Measurements from ENCODE around the gene TIGD6.

The TIGD6 gene

DNA sequence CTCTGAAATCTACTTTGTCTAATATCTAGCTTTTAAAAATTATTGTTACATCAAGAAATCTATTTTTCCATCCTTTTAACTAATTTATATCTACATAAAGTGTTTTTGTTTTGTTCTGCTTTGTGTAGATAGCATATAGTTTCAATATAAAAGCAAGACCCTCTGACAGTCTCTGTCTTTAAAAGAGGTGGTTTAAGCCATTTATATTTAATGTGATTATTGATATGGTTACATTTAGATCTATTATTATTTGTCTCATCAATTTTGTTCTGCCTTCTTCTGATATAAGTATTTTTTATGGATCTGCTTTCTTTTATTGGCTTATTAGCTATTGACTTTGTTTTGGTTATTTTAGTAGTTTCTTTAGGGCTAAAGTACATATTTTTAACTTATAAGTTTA, 16.1 kb upstream of the TIGD6 start:
- DNase-seq (ENCODE audit: low read depth), result no peak

DNA sequence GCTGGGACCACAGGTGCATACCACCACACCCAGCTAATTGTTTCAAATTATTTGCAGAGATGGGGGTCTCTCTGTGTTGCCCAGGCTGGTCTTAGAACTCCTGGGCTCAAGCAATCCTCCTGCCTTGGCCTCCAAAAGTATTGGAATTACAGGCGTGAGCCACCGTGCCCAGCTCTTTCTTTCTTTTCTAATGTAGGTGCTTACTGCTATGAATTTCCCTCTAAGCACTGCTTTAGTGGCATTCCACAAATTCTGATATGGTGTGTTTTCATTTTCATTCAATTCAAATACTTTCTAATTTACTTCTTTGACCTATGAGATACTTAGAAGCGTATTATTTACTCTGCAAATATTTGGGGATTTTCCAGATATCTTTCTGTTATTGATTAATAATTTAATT, 15.0 kb upstream of the TIGD6 start:
- no peak for DNase-seq (ENCODE audit: low read depth)

DNA sequence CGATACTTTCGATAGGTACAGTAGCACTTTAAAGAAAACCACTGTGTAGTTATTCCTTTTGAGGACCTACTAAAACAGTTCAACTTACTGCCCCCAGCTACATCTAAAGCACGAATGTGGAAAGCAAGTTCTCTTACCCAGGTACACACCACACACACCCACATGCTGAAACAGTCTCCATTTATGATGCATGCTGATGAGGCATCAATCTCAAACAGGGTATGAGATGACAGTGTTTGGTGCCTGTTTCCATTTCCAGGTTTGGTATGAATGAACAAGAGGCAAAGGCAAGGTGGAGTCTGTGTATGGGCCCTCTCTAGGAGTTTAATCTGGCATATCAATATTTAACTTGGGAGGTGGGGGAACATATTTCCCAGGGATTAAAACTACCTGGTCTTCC, 14.0 kb upstream of the TIGD6 start:
- no peak for DNase-seq (ENCODE audit: low read depth)

DNA sequence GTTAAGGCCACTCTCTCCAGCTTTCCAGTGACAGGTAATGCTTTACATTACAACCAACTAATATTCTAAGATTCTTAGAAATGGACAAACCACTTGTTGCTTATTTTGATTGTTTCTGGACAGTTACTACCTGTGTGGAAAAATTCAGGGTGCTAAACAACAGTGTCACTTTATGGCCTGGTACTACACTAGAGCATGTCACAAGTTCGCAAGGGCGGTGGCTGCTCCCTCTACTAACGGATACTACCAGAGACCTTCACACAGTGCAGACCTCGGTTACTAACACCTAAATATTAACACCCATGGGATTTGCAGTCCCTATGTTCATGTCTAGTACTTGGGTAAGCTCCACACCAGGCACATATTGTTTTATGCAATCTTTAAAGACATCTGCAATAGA, 13.5 kb upstream of the TIGD6 start:
- no peak for DNase-seq (ENCODE audit: low read depth)

DNA sequence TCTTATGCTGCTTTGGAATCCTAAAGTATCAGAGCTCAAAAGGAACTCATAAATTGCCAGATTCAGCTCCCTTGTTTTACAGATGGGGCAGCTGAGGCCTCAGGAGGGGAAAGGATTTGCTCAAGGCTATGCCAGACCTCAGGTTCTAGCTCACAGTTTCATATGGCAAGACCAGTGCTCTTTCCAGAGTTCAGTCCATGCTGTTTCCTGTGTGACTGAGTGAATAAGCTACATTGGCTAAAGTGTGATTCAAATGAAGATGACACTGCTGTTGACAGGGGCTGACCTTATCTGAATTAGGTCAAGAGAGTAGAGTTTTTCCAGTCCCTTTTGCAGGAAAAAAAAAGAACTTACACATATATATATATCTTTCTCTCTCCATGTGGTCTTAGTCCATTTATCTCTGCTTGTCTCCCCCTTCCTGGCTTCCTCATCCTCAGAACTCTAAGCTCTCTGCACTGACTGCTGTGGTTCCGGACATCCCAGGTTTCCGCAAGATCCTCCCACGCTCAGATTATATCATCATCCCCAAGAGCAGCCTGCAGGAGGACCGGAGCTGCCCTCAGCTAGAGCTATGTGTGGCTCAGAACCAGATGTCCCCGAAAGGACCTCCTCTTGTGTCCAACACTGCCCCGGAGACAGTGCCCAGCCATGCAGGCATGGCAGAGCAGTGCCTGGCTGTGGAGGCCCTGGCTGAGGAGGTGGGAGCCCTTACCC, 9.4 kb upstream of the TIGD6 start:
- DNase-seq (ENCODE audit: low read depth), result no peak

DNA sequence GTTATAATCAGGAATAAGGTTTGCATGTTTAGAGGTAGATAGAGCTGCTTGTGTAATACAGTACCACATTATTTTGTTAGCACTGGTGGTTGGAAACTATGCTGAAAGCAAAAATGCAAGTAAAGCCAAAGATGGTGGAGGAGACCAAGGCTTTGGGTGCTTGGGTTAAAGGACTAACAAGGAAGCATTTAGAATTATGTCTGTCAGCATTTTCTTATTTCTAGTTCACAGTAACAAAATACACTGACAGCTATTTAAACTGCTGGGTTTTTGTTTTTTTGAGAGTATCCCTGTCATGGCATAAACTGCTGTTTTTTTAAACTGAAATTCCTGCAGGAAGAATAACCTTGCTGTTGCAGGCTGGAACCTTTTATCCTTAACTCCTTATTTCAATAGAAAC, 6.6 kb upstream of the TIGD6 start:
- no peak for DNase-seq (ENCODE audit: low read depth)

DNA sequence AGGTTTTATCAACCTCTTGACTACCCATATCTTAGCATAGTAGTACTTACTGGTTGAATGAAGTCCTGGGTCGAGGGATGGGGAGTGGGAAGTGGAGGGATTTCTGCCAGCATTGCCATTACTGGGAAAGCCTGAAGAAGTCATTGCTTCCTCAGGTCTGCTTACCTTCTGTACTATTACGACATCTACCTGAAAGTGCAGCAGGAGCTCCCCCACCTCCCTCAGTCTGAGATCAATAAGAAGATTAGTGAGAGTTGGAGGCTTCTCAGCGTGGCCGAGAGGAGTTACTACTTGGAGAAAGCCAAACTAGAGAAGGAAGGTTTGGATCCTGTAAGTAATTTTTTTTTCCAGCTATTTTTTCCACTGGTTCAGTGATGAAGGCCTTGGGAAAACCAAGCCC, 5.9 kb upstream of the TIGD6 start:
- no peak for DNase-seq (ENCODE audit: low read depth)

DNA sequence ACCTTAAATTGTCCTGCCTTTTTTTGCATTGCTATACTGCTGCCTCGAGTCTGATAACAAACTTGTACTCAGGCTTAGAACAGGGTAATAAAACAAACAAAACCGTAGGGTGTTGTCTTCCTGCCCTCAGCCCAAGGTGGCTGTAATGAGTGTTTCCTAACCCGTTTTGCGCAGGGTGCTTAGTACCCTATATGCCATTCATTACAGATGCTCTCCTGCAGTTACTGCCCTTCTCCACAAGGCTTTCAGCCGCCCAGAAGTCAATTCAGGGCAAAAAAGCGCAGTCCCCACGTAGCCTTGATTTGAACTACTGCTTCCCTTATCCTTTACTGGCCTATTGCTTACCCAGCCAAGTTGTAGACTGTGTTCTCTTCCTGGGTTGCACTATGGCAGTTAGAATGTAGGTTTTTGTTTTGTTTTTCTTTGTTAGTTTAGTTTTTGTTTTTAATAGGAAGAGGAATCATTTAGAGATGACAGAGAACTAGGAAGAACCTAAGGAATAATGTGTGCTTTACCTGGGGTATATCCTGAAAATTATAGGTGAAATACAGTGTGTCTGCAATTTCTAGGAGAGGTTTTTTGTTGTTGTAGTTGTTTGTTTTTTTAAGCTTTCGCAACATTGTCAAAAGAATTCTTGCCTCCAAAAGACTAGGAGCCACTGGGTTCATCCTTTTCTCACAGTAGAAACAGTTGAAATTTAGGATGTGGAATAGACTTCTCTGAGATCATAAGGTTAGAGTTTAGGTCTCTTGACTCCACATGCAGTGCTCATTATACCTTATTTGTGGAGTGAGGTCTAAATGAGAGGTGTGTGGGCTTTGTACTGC, 1.4 kb upstream of the TIGD6 start:
- DNase-seq (ENCODE audit: low read depth), result peak; percentile 32

DNA sequence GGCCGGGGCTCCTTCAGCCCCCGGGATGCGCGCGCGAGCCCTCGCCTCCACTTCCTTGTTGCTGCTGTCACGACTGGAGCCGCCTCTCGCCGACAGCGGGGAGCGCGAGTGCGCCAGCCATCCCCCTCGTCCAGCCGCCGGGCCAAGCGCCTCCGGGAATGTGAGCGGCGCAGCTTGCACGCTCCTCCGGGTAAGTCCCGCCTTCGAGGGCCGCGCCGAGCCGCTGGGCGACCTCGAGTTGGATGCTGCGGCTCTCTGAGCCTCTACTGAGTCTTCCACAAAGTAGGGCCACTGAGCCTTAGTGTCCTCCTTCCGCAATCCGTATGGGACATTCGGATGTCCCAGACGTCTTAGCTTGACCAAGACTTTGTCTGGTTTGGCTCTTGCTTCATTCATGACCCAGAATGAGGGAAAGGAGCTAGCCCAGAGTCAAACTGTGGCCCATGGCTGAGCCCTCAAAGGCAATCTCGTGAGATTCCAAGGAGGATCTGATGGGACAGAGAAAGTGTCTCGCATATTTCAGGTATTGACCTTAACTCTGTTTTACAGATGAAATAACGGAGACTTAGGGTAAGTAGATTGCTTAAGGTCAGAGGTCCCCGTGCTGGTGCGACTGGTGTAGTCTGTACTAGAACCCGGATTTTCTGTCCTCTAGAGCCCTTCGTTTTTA, 671 bp upstream of the TIGD6 start:
- DNase-seq (ENCODE audit: low read depth), result peak; percentile 9

DNA sequence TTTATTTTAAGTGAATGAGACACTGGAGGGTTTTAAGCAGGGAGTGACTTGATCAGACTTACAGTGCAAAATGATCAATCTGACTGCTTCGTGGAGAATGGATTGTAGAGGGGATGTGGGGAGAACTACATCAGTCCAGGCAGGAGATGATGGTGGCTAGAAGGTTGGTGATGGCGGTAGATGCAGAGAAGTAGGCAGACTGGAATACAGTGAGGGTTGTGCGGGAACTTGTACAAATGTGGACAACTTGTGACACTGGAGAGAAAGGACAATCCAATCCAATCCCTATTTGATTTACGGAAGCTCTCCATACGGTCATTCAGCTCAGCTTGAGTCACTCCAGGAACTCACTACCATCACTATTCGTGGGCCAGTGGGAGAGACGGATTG, 593 bp downstream of the TIGD6 start:
- no peak for DNase-seq (ENCODE audit: low read depth)

DNA sequence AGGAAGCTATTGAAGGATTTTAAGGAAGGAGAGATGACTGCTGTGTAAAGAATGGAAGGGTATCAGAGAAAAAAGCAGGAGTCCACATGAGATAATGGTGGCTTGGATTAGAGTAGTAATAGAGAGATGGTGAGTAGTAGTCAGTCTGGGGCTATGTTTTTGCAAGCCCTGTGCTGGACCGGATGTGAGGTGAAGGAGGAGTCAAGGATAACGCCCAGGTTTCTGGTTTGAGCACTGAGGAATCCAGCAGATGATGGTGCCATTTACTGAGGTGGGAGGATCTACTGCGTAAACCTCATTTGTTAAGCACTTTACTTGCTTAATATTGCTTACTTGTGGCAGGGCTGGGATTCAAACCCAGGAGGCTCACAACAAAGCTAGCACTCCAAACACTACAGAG, 1.1 kb downstream of the TIGD6 start:
- DNase-seq (ENCODE audit: low read depth), result no peak

DNA sequence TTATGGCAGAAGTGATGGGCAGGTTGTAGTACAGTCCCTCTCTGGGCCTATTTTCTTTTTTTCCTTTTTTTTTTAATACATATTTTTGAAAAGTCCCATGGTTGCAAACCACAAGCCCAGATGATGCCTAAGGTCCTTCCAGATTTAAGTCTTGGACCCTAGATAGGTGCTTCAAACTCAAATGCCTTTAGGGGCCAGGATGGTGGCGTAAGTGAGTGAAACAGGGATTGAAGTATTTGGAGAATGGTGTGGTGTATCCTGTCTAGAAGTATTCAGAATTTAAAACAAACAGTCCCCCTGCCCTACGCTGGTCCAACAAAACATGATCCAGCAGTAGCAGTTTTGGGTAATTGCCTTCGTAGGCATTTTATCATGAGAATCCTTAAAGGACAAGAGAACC, 2.2 kb downstream of the TIGD6 start:
- no peak for DNase-seq (ENCODE audit: low read depth)

DNA sequence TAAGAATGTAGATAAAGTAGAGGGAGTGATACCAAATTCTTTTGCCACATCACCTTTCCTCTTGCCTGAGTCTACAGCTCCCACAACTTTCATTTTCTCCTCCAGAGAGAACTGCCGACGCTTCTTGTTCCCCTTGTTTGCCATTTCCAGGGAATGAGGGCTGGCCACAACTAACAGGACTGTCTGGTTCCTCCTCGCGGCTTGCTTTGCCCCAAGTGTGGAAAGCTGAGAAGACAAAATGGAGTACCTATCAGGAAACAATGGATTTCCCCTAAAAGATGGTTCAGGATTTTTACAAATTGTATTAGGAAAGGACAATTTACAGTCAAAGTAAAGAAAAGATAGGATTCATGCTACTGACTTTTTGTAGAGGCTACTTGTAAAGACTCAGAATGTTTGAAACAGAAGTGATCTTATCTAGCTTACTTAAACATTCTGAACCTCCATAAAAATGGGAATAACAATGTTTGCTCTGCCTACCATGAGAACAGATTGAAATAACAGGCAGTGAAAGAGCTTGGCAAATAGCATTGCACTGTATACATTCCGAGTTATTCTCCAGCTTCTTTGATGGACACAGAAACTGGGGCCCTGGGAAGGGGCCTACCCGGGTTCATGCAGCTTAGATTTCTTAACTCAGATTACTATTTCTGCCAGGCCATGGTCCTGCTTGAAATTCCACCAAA, 4.1 kb downstream of the TIGD6 start:
- DNase-seq (ENCODE audit: low read depth), result no peak

DNA sequence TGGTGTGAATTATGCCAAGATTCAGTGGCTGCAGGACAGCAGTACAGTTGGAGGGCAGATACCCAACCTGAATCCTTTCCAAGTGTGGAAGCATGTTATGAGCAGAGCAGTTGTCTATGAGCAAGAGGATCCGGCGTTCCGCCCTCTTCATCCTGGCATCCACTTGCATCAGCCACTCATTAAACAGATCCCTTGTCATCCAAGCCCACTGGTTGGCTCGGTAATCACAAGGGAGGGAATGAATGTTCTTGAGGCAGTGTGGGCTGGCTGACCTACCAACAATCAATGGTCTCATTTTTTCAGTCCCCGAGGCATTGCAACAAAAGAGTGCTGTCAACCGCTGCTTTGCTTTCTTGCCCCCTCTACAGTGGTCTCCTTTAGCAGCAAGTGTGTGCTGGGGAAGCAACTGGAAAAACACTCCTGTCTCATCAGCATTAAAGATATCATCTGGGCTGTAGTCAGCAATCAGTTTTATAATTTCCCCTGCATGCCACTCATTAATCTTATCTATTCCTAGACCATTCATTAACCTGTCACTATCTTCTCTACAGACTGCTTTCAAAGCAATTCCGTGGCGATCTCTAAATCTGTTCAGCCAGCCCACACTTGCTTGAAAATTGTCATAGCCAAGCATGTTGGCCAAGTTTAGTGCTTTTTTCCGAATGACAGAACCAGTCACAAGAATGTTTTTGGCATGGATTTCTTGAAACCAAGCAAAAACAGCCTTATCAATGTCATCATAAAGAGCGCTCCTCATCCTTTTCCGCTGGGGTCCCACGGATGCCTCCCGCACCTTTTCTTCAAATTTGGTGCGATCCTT, 4.9 kb downstream of the TIGD6 start:
- no peak for DNase-seq (ENCODE audit: low read depth)

DNA sequence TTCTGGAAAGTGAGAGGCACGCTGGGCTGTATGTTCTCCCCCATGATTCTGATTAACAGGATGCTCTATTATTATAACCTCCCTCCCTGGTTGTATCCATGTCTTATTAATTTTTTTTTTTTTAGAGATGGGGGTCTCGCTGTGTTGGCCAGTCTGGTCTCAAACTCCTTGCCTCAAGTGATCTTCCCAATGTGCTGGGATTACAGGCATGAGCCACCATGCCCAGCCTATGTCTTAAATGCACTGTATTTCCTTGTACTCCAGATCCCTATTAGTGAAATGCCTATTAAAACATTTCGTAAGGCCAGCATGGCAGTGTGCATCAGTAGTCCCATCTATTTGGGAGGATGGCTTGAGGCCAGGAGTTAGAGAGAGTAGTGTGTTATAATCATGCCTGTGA, 7.0 kb downstream of the TIGD6 start:
- no peak for DNase-seq (ENCODE audit: low read depth)

DNA sequence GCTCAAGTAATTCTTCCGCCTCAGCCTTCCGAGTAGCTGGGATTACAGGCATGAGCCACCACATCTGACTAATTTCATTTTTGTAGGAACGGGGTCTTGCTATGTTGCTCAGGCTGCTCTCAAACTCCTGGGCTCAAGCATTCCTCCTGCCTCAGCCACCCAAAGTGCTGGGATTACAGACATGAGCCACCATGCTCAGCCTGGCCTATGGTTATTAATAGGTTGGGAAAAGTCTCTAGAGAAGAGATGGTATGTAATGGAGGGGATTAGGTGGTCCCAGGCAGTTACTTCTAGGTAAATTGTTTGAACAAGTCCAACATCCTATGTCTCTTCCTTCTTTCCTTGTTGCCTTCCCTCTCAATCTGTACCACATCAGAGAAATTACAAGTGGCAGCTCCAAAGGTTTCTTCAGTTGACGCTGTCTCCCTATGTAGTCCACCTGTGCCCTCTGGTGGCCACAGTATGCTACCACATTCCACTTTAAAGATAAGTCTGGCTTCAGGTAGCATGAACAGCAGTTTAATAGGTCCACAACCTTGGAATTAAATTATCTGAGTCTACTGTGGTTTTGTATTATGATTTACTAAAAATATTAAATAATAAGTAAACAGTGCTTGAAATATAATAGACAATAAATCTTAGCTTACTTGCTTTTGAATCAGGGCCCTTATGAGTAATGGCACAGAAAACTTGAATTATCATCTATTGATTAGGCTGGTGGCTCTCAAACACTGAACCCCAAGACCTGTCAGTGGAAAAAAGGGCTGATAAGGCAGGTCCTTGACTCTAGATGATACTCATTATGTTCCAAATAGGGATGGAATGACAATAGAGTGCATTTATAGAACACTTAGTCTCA, 9.7 kb downstream of the TIGD6 start:
- peak; percentile 47 for DNase-seq (ENCODE audit: low read depth)

DNA sequence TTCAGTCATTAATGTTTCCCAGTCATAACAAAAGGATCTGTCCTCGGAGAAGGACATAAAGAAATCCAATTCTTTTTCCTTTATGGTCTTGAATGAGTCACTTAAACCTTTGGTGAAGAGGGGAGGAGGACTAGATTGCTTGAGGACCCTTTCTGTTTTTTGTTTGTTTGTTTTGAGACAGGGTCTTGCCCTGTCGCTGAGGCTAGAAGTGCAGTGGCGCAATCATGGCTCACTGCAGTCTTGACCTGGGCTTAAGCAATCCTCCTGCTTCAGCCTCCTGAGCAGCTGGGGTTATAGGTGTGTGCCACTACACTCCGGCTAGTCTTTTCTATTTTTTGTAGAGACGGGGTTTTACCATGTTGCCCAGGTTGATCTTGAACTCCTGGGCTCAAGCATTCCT, 12.3 kb downstream of the TIGD6 start:
- no peak for DNase-seq (ENCODE audit: low read depth)

DNA sequence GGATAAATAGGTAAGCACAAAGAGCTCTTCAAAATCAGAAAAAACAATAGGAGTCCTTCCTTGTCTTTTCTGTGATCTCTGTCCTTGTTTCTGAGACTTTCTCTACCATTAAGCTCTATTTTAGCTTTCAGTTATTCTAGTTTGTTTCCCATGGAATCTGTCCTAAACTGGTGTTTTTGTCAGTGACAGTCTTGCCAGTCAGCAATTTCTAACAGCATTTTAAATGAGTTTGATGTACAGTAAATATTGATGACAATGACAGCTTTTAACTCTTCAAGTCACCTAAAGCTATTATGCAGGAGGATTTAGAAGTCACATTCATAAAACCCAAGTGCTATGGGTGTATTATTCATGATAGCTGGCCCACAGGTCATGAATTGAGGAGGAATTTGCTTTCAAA, 17.9 kb downstream of the TIGD6 start:
- no peak for DNase-seq (ENCODE audit: low read depth)

DNA sequence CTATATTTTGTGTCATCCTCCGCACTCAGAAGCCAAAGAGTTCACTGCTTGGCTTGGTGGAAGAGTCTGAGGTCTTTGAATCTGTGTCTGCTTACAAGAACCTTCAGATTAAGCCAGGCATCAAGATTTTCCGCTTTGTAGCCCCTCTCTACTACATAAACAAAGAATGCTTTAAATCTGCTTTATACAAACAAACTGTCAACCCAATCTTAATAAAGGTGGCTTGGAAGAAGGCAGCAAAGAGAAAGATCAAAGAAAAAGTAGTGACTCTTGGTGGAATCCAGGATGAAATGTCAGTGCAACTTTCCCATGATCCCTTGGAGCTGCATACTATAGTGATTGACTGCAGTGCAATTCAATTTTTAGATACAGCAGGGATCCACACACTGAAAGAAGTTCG, 19.2 kb downstream of the TIGD6 start:
- no peak for DNase-seq (ENCODE audit: low read depth)

DNA sequence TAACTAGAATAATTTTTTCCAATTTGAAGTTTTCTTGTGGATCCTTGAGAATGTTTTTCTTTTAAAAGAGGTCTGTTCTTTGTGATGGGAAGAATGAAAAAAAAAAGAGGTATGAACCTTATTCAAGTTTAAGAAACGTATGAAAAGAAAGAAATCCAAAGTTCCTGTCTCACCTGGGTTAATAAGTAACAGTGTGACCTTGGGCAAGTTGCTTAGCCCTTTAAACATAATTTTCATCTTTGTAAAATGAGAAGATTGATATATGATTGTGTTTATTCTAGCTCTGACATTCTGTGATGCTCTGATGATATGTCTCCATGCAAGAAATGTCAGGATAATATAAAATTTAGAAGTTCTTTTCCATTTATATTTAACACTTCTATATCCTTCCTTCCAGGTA, 20.6 kb downstream of the TIGD6 start:
- no peak for DNase-seq (ENCODE audit: low read depth)

DNA sequence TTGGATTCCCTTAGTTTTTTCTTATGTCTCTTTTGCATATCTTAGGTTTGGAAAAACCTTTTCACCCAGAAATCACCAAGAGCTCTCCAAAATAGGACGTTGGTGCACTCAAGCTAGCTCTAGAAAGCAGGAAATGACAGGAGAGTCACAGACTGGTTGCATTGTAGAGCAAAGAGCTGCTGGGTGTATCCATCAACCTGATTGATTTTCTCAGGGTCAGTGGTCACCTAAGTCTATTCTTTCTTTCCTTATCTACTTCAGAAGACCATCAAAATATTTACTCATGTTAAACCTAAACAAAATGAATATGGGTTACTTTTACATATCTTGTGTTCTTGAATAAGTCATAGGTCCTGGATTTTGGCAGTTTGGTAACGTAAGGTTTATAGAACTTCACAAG, 25.0 kb downstream of the TIGD6 start:
- no peak for DNase-seq (ENCODE audit: low read depth)
